OCI-LY3 (cell line): ENCODE data around the gene KAZN.

ENCODE experiments used
- H2AFZ ChIP-seq: fragments of 200-600, 300-600 bp; shearing (Covaris generic); 2 replicates; pipeline ENCODE4 v1.6.0; 2014; ENCODE audit warnings: antibody characterized with exemption, low read depth, low read length
- H3K27ac ChIP-seq: fragments of 200-600, 300-600 bp; sonication (generic); 2 replicates; pipeline ENCODE4 v1.5.1; 2014; ENCODE audit warnings: mild to moderate bottlenecking, low read length, moderate library complexity, mixed read lengths
- H3K27me3 ChIP-seq: fragments of 200-600, 300-600 bp; sonication (generic); 2 replicates; pipeline ENCODE4 v1.6.1; 2014; ENCODE audit warnings: low read depth, low read length, mixed read lengths
- H3K36me3 ChIP-seq: fragments of 200-600, 300-600 bp; sonication (generic); replicated peaks from 2 replicates; pipeline ENCODE3; 2014; ENCODE audit warnings: low read depth, low read length, mixed read lengths
- H3K4me1 ChIP-seq: fragments of 300-600, 200-600 bp; sonication (generic); 2 replicates; pipeline ENCODE4 v1.6.1; 2014; ENCODE audit warnings: low read length, mixed read lengths
- H3K4me2 ChIP-seq: fragments of 200-600, 300-600 bp; sonication (generic); 2 replicates; pipeline ENCODE4 v1.6.1; 2014; ENCODE audit warnings: low read length, mixed read lengths
- H3K4me3 ChIP-seq: fragments of 300-600, 200-600 bp; sonication (generic); 2 replicates; pipeline ENCODE4 v1.5.1; 2014; ENCODE audit warnings: antibody characterized with exemption, mild to moderate bottlenecking, low read length, moderate library complexity
- H3K79me2 ChIP-seq: fragments of 300-600, 200-600 bp; shearing (Covaris generic); 2 replicates; pipeline ENCODE4 v1.6.1; 2014; ENCODE audit warnings: mild to moderate bottlenecking, low read length, mixed read lengths
- H3K9ac ChIP-seq: fragments of 300-600, 200-600 bp; shearing (Covaris generic); 2 replicates; pipeline ENCODE4 v1.6.0; 2014; ENCODE audit warnings: mild to moderate bottlenecking, low read length, moderate library complexity
- H3K9me3 ChIP-seq: fragments of 200-600, 300-600 bp; shearing (Covaris generic); 2 replicates; pipeline ENCODE4 v1.6.1; 2014; ENCODE audit warnings: low read length, mixed read lengths; ENCODE audit not compliant: insufficient read depth
- H4K20me1 ChIP-seq: fragments of 200-600, 300-600 bp; sonication (generic); 2 replicates; pipeline ENCODE4 v1.6.1; 2016; ENCODE audit warnings: low read length, mixed read lengths; ENCODE audit not compliant: insufficient read depth
- CTCF ChIP-seq: fragments of 200-600, 300-600 bp; sonication (generic); IDR thresholded peaks from 2 replicates; pipeline ENCODE4 v1.5.1; 2014; ENCODE audit warnings: antibody characterized with exemption, low read length, low read depth
- EZH2phosphoT487 ChIP-seq: fragments of 200-600 bp; shearing (Covaris generic); IDR thresholded peaks from 2 replicates; pipeline ENCODE4 v1.6.1; 2018; ENCODE audit warnings: antibody characterized with exemption, mixed run types, low read depth

The KAZN gene

GRCh38 chr1:15011160-15011559 lies 412.7 kb downstream of the KAZN start:
- H2AFZ ChIP-seq: no peak overlapping the region
- no peaks in the 10 kb centered on the region for H3K36me3 ChIP-seq
- no peak overlapping the region for H3K4me2 ChIP-seq
- H3K4me1 ChIP-seq: no peaks in the 10 kb centered on the region
- H3K79me2 ChIP-seq: no peaks in the 10 kb centered on the region
- no peaks in the 10 kb centered on the region for H3K9me3 ChIP-seq
- H3K4me3 ChIP-seq: no peak overlapping the region
- no peak for TF ChIP-seq EZH2phosphoT487
- H4K20me1 ChIP-seq: no peaks in the 10 kb centered on the region
- H3K9ac ChIP-seq: no peak overlapping the region
- no peak overlapping the region for H3K27ac ChIP-seq
- no peaks in the 10 kb centered on the region for H3K27me3 ChIP-seq

GRCh38 chr1:15011661-15012060 lies 413.2 kb downstream of the KAZN start:
- no peak overlapping the region for H3K9ac ChIP-seq
- no peaks in the 10 kb centered on the region for H3K27me3 ChIP-seq

GRCh38 chr1:15012822-15013221 lies 414.3 kb downstream of the KAZN start:
- no peaks in the 10 kb centered on the region for H3K9me3 ChIP-seq
- no peaks in the 10 kb centered on the region for H3K79me2 ChIP-seq
- no peaks in the 10 kb centered on the region for H3K4me1 ChIP-seq
- no peaks in the 10 kb centered on the region for H3K36me3 ChIP-seq
- no peak overlapping the region for H3K27ac ChIP-seq
- H4K20me1 ChIP-seq: no peaks in the 10 kb centered on the region
- H3K9ac ChIP-seq: no peak overlapping the region
- TF ChIP-seq EZH2phosphoT487 (no peak), CTCF (no peak)
- H3K4me3 ChIP-seq: no peak overlapping the region
- no peak overlapping the region for H2AFZ ChIP-seq
- no peak overlapping the region for H3K4me2 ChIP-seq
- H3K27me3 ChIP-seq: no peaks in the 10 kb centered on the region

More at GRCh38 chr1:15011661-15012060, 413.2 kb downstream of the KAZN start:
- Histone ChIP-seq H3K9me3 (no peaks in the 10 kb centered on the region), H3K4me1 (no peaks in the 10 kb centered on the region), H4K20me1 (no peaks in the 10 kb centered on the region), H3K4me2 (no peak overlapping the region), H3K27ac (no peak overlapping the region), H3K4me3 (no peak overlapping the region), H2AFZ (no peak overlapping the region), H3K36me3 (no peaks in the 10 kb centered on the region), H3K79me2 (no peaks in the 10 kb centered on the region)
- TF ChIP-seq EZH2phosphoT487: no peak
- TF ChIP-seq CTCF: no peak

DNA sequence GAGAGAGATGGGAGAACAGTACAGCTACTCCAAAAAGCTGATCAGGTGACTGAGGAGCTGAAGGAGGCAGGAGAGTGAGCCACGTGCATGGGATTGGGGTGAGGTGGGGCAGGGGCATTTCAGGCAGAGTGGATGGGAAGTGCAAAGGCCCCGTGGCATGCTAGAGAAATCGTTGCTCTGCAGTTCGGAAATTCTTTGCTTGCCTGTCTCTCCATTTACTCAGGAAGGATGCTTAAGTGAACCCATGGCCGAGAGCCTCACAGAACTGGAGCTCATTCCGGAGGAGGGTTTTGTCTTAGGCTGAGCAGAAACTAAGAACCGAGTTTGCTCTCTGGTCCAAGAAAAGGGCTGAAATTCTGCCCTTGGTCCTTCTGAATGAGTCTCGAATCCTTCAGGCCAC lies 415.3 kb downstream of the KAZN start:
- Histone ChIP-seq H3K27ac (no peak overlapping the region), H3K4me2 (no peak overlapping the region), H3K4me3 (no peak overlapping the region), H4K20me1 (no peaks in the 10 kb centered on the region), H3K9me3 (no peaks in the 10 kb centered on the region), H3K9ac (no peak overlapping the region), H3K4me1 (no peaks in the 10 kb centered on the region), H3K27me3 (no peaks in the 10 kb centered on the region), H2AFZ (no peak overlapping the region), H3K36me3 (no peaks in the 10 kb centered on the region), H3K79me2 (no peaks in the 10 kb centered on the region)
- TF ChIP-seq CTCF: no peak
- TF ChIP-seq EZH2phosphoT487: no peak

- no peak for TF ChIP-seq EZH2phosphoT487
- TF ChIP-seq CTCF: no peak
- H3K9me3 ChIP-seq: no peaks in the 10 kb centered on the region
- H3K27me3 ChIP-seq: no peaks in the 10 kb centered on the region
- no peaks in the 10 kb centered on the region for H4K20me1 ChIP-seq
- no peaks in the 10 kb centered on the region for H3K4me1 ChIP-seq
- H3K36me3 ChIP-seq: no peaks in the 10 kb centered on the region
- no peak overlapping the region for H3K4me3 ChIP-seq
- H3K4me2 ChIP-seq: no peak overlapping the region
- H3K79me2 ChIP-seq: no peaks in the 10 kb centered on the region
- no peak overlapping the region for H2AFZ ChIP-seq
- H3K9ac ChIP-seq: no peak overlapping the region
- no peak overlapping the region for H3K27ac ChIP-seq
Measured at GRCh38 chr1:15014516-15014915, 416.0 kb downstream of the KAZN start.
